Measurements from ENCODE around the gene LGI4.
A peak's percentile ranks its signal among the peaks of the same experiment; 100 is the strongest.

Gene LGI4

DNA sequence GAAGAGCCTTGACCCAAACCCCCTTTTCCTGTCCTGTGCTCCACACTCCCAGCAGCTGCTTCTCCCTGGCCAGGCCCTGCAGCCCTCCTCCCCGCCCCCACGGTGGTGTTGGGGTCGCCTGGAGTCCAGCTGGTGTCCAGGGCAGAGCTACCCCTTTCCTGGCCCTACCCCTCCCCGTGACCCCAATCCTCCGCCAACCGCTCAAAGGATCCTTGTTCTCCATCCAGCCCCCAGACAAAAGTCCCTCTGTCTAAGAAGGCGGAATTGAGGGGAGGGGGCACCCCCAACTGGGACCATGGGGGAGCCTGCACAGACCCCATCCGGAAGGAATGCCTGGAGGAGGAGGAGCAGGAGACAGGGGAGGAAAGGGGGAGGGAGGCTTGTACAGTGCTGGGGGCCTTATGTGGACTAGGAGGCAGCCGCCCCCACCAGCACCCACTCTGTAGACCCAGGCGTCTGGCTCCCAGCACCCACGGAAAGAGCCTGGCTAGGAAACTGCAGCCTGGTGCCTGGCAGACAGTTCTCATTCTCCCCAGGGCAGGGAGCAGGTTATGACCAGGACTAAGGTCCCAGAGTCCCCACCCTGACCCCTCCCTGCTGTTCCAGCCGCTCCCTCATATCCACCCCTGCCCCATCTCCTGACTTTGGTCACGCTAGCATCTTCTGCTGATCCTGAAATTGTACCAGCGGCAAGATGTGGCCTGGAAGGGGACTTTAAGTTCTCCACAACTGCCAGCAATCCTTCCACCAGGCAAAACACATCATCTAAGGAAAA is 19.5 kb downstream of the LGI4 start, which contains the start of gene FXYD3:
Gene FXYD3 (plus strand): TSS at position 647 of the 775 bp plus-strand sequence. CDS start 3,554 bp downstream, outside the sequence.
- H3K4me3 ChIP-seq (ENCODE audit: low read depth in 1 of 2, low read length in 2 of 2): peak within 1 kb of the TSS; percentile 67 to 91

GRCh38 chr19:35114353-35115176 is 20.3 kb downstream of the LGI4 start:
- H3K4me1 ChIP-seq (ENCODE audit: control insufficient read depth in 1 of 2, insufficient read depth in 2 of 2, low read length in 2 of 2): peaks cover 27 to 48% of the 10 kb centered on the region in 2 donors
- no peaks in the 10 kb centered on the region for H3K36me3 ChIP-seq (ENCODE audit: control insufficient read depth in 1 of 2, insufficient read depth in 2 of 2, low read length in 2 of 2)
- H3K9me3 ChIP-seq (ENCODE audit: control insufficient read depth in 1 of 2, low read length in 2 of 2): no peaks in the 10 kb centered on the region
- peak overlapping the region; percentile 61 for H3K27ac ChIP-seq (ENCODE audit: low read depth, low read length)
- no peaks in the 10 kb centered on the region for H3K27me3 ChIP-seq (ENCODE audit: control insufficient read depth in 1 of 2, insufficient read depth in 2 of 2, low read length in 2 of 2)
- H3K9ac ChIP-seq (ENCODE audit: low read depth in 1 of 2, low read length in 2 of 2): peak overlapping the region; percentile 26 to 86
- H3K4me3 ChIP-seq (ENCODE audit: low read depth in 1 of 2, low read length in 2 of 2): peak overlapping the region; percentile 67 to 91

More for the DNA sequence above, 19.5 kb downstream of the LGI4 start, which contains the start of gene FXYD3:
- Histone ChIP-seq H3K4me1 (ENCODE audit: control insufficient read depth in 1 of 2, insufficient read depth in 2 of 2, low read length in 2 of 2) (peaks cover 35 to 51% of the 10 kb centered on the region in 2 donors), H3K9me3 (ENCODE audit: control insufficient read depth in 1 of 2, low read length in 2 of 2) (no peaks in the 10 kb centered on the region), H3K36me3 (ENCODE audit: control insufficient read depth in 1 of 2, insufficient read depth in 2 of 2, low read length in 2 of 2) (no peaks in the 10 kb centered on the region), H3K27me3 (ENCODE audit: control insufficient read depth in 1 of 2, insufficient read depth in 2 of 2, low read length in 2 of 2) (no peaks in the 10 kb centered on the region), H3K9ac (ENCODE audit: low read depth in 1 of 2, low read length in 2 of 2) (peak within 1 kb of the TSS; percentile 86 to 87), H3K27ac (ENCODE audit: low read depth, low read length) (peak within 1 kb of the TSS; percentile 61)

GRCh38 chr19:35112995-35113688 is 21.7 kb downstream of the LGI4 start:
- Histone ChIP-seq H3K27me3 (ENCODE audit: control insufficient read depth in 1 of 2, insufficient read depth in 2 of 2, low read length in 2 of 2) (peaks cover 0 to 2% of the 10 kb centered on the region in 2 donors), H3K4me1 (ENCODE audit: control insufficient read depth in 1 of 2, insufficient read depth in 2 of 2, low read length in 2 of 2) (peaks cover 16 to 34% of the 10 kb centered on the region in 2 donors), H3K36me3 (ENCODE audit: control insufficient read depth in 1 of 2, insufficient read depth in 2 of 2, low read length in 2 of 2) (no peaks in the 10 kb centered on the region), H3K4me3 (ENCODE audit: low read depth in 1 of 2, low read length in 2 of 2) (no peak overlapping the region), H3K27ac (ENCODE audit: low read depth, low read length) (no peak overlapping the region), H3K9me3 (ENCODE audit: control insufficient read depth in 1 of 2, low read length in 2 of 2) (no peaks in the 10 kb centered on the region), H3K9ac (ENCODE audit: low read depth in 1 of 2, low read length in 2 of 2) (peak overlapping the region in 1 of 2 donors; percentile 25)

DNA sequence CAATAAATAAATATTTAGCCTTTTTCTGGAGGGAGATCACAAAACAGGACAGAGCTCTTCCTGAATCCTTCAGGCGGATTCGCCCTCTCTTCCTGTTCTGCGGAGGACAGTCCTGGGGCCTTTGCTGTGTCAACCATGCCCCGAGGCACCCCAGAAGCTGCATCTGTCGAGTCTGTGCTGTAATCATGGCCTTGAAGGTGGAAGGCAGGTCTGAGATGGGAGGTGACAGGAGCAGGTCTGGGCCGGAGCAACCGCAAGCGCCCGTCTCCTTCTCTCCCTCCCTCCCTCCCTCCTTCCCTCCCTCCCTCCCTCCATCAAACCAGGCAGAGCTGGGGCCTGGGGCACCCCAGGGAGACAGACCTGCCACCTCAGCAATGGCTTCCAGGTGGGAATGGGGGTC is 23.9 kb downstream of the LGI4 start:
- Histone ChIP-seq H3K9me3 (ENCODE audit: control insufficient read depth in 1 of 2, low read length in 2 of 2) (no peaks in the 10 kb centered on the region), H3K27me3 (ENCODE audit: control insufficient read depth in 1 of 2, insufficient read depth in 2 of 2, low read length in 2 of 2) (peaks cover 0 to 2% of the 10 kb centered on the region in 2 donors), H3K4me1 (ENCODE audit: control insufficient read depth in 1 of 2, insufficient read depth in 2 of 2, low read length in 2 of 2) (peaks cover 14 to 16% of the 10 kb centered on the region in 2 donors), H3K36me3 (ENCODE audit: control insufficient read depth in 1 of 2, insufficient read depth in 2 of 2, low read length in 2 of 2) (no peaks in the 10 kb centered on the region), H3K4me3 (ENCODE audit: low read depth in 1 of 2, low read length in 2 of 2) (no peak overlapping the region), H3K9ac (ENCODE audit: low read depth in 1 of 2, low read length in 2 of 2) (no peak overlapping the region), H3K27ac (ENCODE audit: low read depth, low read length) (no peak overlapping the region)

DNA sequence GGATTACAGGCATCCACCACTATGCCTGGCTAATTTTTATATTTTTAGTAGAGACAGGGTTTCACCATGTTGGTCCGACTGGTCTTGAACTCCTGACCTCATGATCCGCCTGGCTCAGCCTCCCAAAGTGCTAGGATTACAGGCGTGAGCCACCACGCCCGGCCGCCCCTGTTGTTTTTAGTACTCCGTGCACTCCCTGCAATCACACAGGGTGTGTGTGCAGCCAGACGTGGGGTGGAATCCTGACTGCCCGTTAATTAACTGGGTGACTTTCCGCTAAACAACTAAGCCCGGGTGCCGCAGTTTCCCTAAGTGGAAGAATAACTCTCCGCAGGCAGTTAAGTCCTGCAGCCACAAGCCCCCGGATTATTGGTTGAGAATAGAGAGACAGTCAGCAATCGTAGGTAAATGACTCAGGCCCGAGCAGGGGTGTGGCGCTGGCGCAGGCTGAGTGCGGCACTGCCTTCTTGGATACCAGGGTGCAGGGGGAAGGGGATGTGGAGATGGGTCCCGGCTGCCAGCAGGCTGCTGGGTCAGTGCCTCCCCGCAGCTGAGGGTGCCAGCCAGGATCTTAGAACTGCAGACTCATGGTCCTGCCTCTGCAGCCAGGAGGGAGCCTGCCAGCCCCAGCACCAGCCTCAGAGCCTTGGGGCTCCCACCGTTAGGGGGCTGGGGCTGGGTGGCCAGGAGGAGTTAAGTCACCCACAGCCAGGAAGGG is 25.3 kb downstream of the LGI4 start:
- H3K27me3 ChIP-seq (ENCODE audit: control insufficient read depth in 1 of 2, insufficient read depth in 2 of 2, low read length in 2 of 2): peaks cover 0 to 2% of the 10 kb centered on the region in 2 donors
- no peak overlapping the region for H3K27ac ChIP-seq (ENCODE audit: low read depth, low read length)
- H3K9ac ChIP-seq (ENCODE audit: low read depth in 1 of 2, low read length in 2 of 2): no peak overlapping the region
- H3K4me3 ChIP-seq (ENCODE audit: low read depth in 1 of 2, low read length in 2 of 2): no peak overlapping the region
- H3K4me1 ChIP-seq (ENCODE audit: control insufficient read depth in 1 of 2, insufficient read depth in 2 of 2, low read length in 2 of 2): peaks cover 3 to 4% of the 10 kb centered on the region in 2 donors
- H3K9me3 ChIP-seq (ENCODE audit: control insufficient read depth in 1 of 2, low read length in 2 of 2): no peaks in the 10 kb centered on the region
- H3K36me3 ChIP-seq (ENCODE audit: control insufficient read depth in 1 of 2, insufficient read depth in 2 of 2, low read length in 2 of 2): no peaks in the 10 kb centered on the region

DNA sequence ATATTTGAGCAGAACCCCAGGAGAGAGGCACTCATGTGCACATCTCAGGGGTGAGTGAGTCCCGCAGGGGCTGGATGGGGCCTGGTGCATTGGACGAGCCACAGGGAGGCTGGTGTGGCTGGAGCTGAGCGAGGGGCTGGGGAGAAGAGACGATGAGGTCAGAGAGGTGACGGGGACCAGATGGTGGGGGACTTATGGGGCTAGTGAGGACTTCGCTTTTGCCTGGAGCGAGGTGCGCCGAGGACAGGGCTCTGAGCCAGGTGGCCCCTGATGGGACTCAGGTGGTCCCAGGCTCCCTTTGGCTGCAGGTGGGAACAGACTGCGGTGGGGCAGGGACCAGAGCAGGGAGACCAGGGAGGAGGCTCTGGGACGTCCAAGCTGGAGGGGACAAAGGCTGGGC is 26.1 kb downstream of the LGI4 start:
- H3K9ac ChIP-seq (ENCODE audit: low read depth in 1 of 2, low read length in 2 of 2): no peak overlapping the region
- no peak overlapping the region for H3K4me3 ChIP-seq (ENCODE audit: low read depth in 1 of 2, low read length in 2 of 2)
- H3K27me3 ChIP-seq (ENCODE audit: control insufficient read depth in 1 of 2, insufficient read depth in 2 of 2, low read length in 2 of 2): peaks cover 0 to 2% of the 10 kb centered on the region in 2 donors
- H3K4me1 ChIP-seq (ENCODE audit: control insufficient read depth in 1 of 2, insufficient read depth in 2 of 2, low read length in 2 of 2): no peaks in the 10 kb centered on the region
- H3K36me3 ChIP-seq (ENCODE audit: control insufficient read depth in 1 of 2, insufficient read depth in 2 of 2, low read length in 2 of 2): no peaks in the 10 kb centered on the region
- H3K9me3 ChIP-seq (ENCODE audit: control insufficient read depth in 1 of 2, low read length in 2 of 2): no peaks in the 10 kb centered on the region
- no peak overlapping the region for H3K27ac ChIP-seq (ENCODE audit: low read depth, low read length)

DNA sequence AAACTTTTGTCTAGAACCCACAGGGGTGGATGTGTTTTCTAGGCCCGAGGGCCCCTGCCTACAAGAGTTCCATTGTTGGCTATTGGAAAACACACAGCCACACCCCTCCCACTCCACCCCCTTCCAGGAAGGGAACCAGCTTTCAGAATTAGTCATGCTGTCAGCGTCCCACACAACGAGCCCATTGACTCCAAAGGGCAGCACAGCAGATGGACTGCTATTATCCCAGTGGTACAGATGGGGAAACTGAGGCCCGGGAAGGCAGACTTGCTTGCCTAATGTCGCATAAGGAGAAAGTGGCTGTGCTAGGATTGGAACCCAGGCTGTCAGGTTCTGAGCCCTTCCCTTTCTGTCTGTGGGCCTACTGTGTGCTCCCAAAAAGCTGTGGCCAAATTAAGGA is 27.3 kb downstream of the LGI4 start:
- H3K36me3 ChIP-seq (ENCODE audit: control insufficient read depth in 1 of 2, insufficient read depth in 2 of 2, low read length in 2 of 2): no peaks in the 10 kb centered on the region
- no peaks in the 10 kb centered on the region for H3K4me1 ChIP-seq (ENCODE audit: control insufficient read depth in 1 of 2, insufficient read depth in 2 of 2, low read length in 2 of 2)
- H3K27ac ChIP-seq (ENCODE audit: low read depth, low read length): no peak overlapping the region
- no peak overlapping the region for H3K9ac ChIP-seq (ENCODE audit: low read depth in 1 of 2, low read length in 2 of 2)
- H3K4me3 ChIP-seq (ENCODE audit: low read depth in 1 of 2, low read length in 2 of 2): no peak overlapping the region
- peaks cover 0 to 2% of the 10 kb centered on the region in 2 donors for H3K27me3 ChIP-seq (ENCODE audit: control insufficient read depth in 1 of 2, insufficient read depth in 2 of 2, low read length in 2 of 2)
- no peaks in the 10 kb centered on the region for H3K9me3 ChIP-seq (ENCODE audit: control insufficient read depth in 1 of 2, low read length in 2 of 2)

GRCh38 chr19:35106898-35107541 is 27.8 kb downstream of the LGI4 start:
- Histone ChIP-seq H3K4me3 (ENCODE audit: low read depth in 1 of 2, low read length in 2 of 2) (no peak overlapping the region), H3K9me3 (ENCODE audit: control insufficient read depth in 1 of 2, low read length in 2 of 2) (no peaks in the 10 kb centered on the region), H3K9ac (ENCODE audit: low read depth in 1 of 2, low read length in 2 of 2) (no peak overlapping the region), H3K4me1 (ENCODE audit: control insufficient read depth in 1 of 2, insufficient read depth in 2 of 2, low read length in 2 of 2) (no peaks in the 10 kb centered on the region), H3K27ac (ENCODE audit: low read depth, low read length) (no peak overlapping the region), H3K27me3 (ENCODE audit: control insufficient read depth in 1 of 2, insufficient read depth in 2 of 2, low read length in 2 of 2) (peaks cover 0 to 2% of the 10 kb centered on the region in 2 donors), H3K36me3 (ENCODE audit: control insufficient read depth in 1 of 2, insufficient read depth in 2 of 2, low read length in 2 of 2) (no peaks in the 10 kb centered on the region)

DNA sequence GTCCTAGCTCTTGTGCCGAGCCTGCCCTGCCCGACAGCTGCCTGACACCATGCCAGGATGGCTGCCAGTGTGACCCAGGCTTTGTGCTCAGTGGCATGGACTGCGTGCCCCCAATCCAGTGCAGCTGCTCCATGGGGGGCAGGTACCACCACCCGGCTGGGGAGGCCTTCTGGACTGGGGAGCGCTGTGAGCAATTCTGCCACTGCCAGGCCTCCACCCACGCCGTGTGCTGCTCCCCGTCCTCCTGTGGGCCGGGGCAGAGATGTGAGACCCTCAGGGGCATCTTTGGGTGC is 28.6 kb downstream of the LGI4 start:
- Histone ChIP-seq H3K4me3 (ENCODE audit: low read depth in 1 of 2, low read length in 2 of 2) (no peak overlapping the region), H3K4me1 (ENCODE audit: control insufficient read depth in 1 of 2, insufficient read depth in 2 of 2, low read length in 2 of 2) (no peaks in the 10 kb centered on the region), H3K36me3 (ENCODE audit: control insufficient read depth in 1 of 2, insufficient read depth in 2 of 2, low read length in 2 of 2) (no peaks in the 10 kb centered on the region), H3K27me3 (ENCODE audit: control insufficient read depth in 1 of 2, insufficient read depth in 2 of 2, low read length in 2 of 2) (peaks cover 0 to 2% of the 10 kb centered on the region in 2 donors), H3K9ac (ENCODE audit: low read depth in 1 of 2, low read length in 2 of 2) (no peak overlapping the region), H3K9me3 (ENCODE audit: control insufficient read depth in 1 of 2, low read length in 2 of 2) (no peaks in the 10 kb centered on the region), H3K27ac (ENCODE audit: low read depth, low read length) (no peak overlapping the region)

All from duodenal mucosa (tissue), 2 donors.